ENCODE data around the gene CCR6. TPM values are rescaled to one million over a fixed set of nuclear protein-coding genes. Genes with fewer than 3 reads are reported as not detected.
A peak's percentile ranks its signal among the peaks of the same experiment; 100 is the strongest.

The CCR6 gene
- total RNA-seq, 6 experiments from 2014 or later: not detected

DNA sequence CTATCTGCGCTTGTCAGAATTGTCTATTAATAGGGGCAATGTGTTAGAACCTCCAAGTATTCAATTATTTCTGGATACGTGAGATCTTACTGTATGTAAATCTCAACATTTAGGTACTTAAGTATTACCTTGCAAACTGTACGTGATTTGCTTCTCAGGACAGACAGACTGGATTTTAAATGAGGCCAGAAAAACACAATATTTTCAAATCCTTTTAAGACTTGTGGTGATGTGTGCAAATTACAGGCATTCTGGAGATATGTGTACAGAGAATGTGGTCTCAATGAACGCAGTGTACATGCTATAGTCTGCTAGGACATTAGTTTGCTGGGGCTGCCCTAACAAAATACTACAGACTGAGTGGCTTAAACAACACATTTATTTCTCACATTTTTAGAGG lies 16.9 kb downstream of the CCR6 start:
- H3K27ac Mint-ChIP-seq: no peak overlapping the region
- DNase-seq: no peak
- H3K4me3 Mint-ChIP-seq: no peak overlapping the region
- H3K36me3 Mint-ChIP-seq (ENCODE audit: low read depth): peaks cover 6% of the 10 kb centered on the region
- TF ChIP-seq, protein P1, sequence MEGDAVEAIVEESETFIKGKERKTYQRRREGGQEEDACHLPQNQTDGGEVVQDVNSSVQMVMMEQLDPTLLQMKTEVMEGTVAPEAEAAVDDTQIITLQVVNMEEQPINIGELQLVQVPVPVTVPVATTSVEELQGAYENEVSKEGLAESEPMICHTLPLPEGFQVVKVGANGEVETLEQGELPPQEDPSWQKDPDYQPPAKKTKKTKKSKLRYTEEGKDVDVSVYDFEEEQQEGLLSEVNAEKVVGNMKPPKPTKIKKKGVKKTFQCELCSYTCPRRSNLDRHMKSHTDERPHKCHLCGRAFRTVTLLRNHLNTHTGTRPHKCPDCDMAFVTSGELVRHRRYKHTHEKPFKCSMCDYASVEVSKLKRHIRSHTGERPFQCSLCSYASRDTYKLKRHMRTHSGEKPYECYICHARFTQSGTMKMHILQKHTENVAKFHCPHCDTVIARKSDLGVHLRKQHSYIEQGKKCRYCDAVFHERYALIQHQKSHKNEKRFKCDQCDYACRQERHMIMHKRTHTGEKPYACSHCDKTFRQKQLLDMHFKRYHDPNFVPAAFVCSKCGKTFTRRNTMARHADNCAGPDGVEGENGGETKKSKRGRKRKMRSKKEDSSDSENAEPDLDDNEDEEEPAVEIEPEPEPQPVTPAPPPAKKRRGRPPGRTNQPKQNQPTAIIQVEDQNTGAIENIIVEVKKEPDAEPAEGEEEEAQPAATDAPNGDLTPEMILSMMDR (IDR thresholded peaks at IDR 0.05): no peak
- no peaks in the 10 kb centered on the region for H3K4me1 Mint-ChIP-seq (ENCODE audit: low read depth)
- peaks cover 50% of the 10 kb centered on the region for H3K9me3 Mint-ChIP-seq
- H3K27me3 Mint-ChIP-seq (ENCODE audit: insufficient read depth): peaks cover 7% of the 10 kb centered on the region

GRCh38 chr6:167140589-167141474 lies 17.9 kb downstream of the CCR6 start:
- Mint-ChIP-seq H3K27ac (no peak overlapping the region), H3K9me3 (peaks cover 55% of the 10 kb centered on the region), H3K36me3 (ENCODE audit: low read depth) (peaks cover 7% of the 10 kb centered on the region), H3K27me3 (ENCODE audit: insufficient read depth) (peaks cover 7% of the 10 kb centered on the region), H3K4me3 (no peak overlapping the region), H3K4me1 (ENCODE audit: low read depth) (no peaks in the 10 kb centered on the region)
- DNase-seq: no peak
- TF ChIP-seq, protein P1 (IDR thresholded peaks at IDR 0.05): no peak

- no peak overlapping the region for H3K27ac Mint-ChIP-seq
- no peaks in the 10 kb centered on the region for H3K4me1 Mint-ChIP-seq (ENCODE audit: low read depth)
- H3K36me3 Mint-ChIP-seq (ENCODE audit: low read depth): peaks cover 7% of the 10 kb centered on the region
- H3K4me3 Mint-ChIP-seq: no peak overlapping the region
- H3K9me3 Mint-ChIP-seq: peaks cover 52% of the 10 kb centered on the region
- TF ChIP-seq, protein P1 (IDR thresholded peaks at IDR 0.05): peak; percentile 18; the same call in 1 of the 2 replicates
- peaks cover 7% of the 10 kb centered on the region for H3K27me3 Mint-ChIP-seq (ENCODE audit: insufficient read depth)
- no peak for DNase-seq
Observed at GRCh38 chr6:167141667-167142432, 19.0 kb downstream of the CCR6 start.

GRCh38 chr6:167142433-167142761 lies 19.5 kb downstream of the CCR6 start:
- Mint-ChIP-seq H3K4me3 (no peak overlapping the region), H3K9me3 (peaks cover 47% of the 10 kb centered on the region), H3K27ac (no peak overlapping the region), H3K27me3 (ENCODE audit: insufficient read depth) (peaks cover 7% of the 10 kb centered on the region), H3K36me3 (ENCODE audit: low read depth) (peaks cover 7% of the 10 kb centered on the region), H3K4me1 (ENCODE audit: low read depth) (no peaks in the 10 kb centered on the region)
- TF ChIP-seq, protein P1 (IDR thresholded peaks at IDR 0.05): no peak
- DNase-seq: no peak

- no peak overlapping the region for H3K27ac Mint-ChIP-seq
- peaks cover 7% of the 10 kb centered on the region for H3K36me3 Mint-ChIP-seq (ENCODE audit: low read depth)
Observed at GRCh38 chr6:167143041-167143440, 20.1 kb downstream of the CCR6 start.

More at GRCh38 chr6:167143041-167143440, 20.1 kb downstream of the CCR6 start:
- Mint-ChIP-seq H3K4me1 (ENCODE audit: low read depth) (no peaks in the 10 kb centered on the region), H3K9me3 (peaks cover 46% of the 10 kb centered on the region), H3K27me3 (ENCODE audit: insufficient read depth) (peaks cover 7% of the 10 kb centered on the region), H3K4me3 (no peak overlapping the region)
- TF ChIP-seq, protein P1 (IDR thresholded peaks at IDR 0.05): no peak
- no peak for DNase-seq

Data from HFFc6 (cell line).